Embryonic facial prominence (tissue), 1 donor: ENCODE results near the gene MEMO1.
"Not testable (repeated sequence)": the region's sequence is repeated elsewhere in the genome, so short reads cannot be mapped to it uniquely, and the experiment has no call there.

Experiments used
- DNase-seq: peaks from one replicate; pipeline ENCODE4 v3.0.0-alpha.2; 2016; ENCODE audit errors: extremely low spot score

The MEMO1 gene

GRCh38 chr2:31907491-31907890, 103.3 kb downstream of the MEMO1 start:
- DNase-seq, result not testable (repeated sequence)

DNA sequence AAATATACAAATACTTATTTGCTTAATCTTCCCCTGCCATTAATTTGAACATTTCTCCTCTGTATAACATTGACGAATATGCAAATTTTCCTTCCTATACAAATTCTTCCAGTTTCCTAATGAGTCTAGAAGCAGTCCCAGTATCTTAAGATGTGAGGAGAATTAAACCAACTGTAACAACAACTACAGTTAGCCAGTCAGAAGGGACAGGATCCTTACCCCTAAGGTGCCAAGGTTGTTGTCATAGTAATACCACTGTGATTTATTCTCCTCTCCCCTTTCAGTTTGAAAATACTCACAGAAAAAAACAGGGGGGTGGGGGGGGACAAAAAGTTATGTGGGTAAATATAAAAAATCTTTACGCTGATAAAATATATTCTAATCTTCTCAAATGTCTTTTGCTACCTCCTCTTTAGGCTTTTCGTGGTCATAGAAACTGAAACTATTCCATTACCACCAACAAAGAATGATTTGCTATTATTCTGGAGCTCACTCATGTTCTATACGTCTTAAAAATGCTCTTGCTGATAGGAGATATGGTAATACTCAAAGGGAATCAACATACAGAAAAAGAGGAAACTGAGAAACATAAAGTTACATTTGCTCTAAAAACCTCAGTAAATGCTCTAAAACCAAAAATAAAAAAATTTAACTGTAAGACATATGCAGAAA, 107.6 kb downstream of the MEMO1 start:
- DNase-seq, result no peak

GRCh38 chr2:31901900-31902299, 108.9 kb downstream of the MEMO1 start:
- no peak for DNase-seq

DNA sequence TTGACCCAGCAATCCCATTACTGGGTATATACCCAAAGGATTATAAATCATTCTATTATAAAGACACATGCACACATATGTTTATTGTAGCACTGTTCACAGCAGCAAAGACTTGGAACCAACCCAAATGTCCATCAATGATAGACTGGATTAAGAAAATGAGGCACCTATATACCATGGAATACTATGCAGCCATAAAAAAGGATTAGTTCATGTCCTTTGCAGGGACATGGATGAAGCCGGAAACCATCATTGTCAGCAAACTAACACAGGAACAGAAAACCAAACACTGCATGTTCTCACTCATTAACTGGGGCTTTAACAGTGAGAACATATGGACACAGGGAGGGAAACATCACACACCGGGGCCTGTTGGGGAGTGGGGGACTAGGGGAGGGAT, 110.7 kb downstream of the MEMO1 start:
- not testable (repeated sequence) for DNase-seq

- DNase-seq, result not testable (repeated sequence)
These were observed 112.5 kb downstream of the MEMO1 start for GRCh38 chr2:31898346-31898745.

DNA sequence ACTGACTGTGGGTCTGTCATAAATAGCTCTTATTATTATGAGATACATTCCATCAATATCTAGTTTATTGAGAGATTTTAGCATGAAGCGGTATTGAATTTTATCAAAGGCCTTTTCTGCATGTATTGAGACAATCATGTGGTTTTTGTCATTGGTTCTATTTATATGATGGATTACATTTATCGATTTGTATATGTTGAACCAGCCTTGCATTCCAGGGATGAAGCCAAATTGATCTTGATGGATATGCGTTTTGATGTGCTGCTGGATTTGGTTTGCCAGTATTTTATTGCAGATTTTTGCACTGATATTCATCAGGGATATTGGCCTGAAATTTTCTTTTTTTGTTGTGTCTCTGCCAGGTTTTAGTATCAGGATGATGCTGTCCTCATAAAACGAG, 113.5 kb downstream of the MEMO1 start:
- not testable (repeated sequence) for DNase-seq

- no peak for DNase-seq
These were observed 114.5 kb downstream of the MEMO1 start for GRCh38 chr2:31896293-31896692.

GRCh38 chr2:31894656-31895055, 116.2 kb downstream of the MEMO1 start:
- DNase-seq, result no peak

DNA sequence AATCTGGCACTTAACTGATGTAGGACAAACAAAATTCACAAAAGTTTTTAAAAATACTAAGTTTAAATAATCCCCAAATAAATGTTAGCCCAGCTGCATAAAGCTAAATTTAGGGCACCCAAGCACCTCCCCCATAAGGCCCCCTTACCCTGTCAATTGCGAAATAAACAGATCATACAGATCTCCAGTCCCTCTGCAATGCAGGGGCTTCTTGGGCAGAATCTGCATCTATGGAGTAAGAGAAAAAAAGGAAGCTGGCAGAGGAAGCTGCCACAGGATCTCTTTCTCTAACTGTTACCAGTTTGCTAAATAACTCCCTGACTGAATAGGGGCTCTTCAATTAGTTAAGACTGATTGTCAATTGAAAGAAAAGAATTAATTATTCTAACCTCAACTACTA, 117.7 kb downstream of the MEMO1 start:
- no peak for DNase-seq

DNA sequence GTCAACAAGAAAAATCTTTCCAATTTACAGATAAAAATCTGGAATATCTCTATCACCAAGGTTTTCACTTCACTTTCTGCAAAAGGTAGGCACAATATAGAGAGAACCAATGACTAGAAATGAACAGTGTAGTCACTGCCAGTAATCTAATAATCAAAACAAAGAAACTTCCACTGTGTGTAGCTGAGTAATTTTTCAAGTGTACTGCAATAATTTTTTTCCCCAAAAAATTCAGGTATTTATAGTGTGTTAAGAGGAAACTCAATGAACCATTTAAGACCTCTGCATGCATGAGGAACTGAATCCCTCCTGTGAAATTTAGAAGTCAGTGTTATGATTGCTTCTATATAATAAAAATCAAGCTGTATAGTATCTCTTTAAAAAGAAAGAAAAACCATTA, 121.8 kb downstream of the MEMO1 start:
- DNase-seq, result no peak

GRCh38 chr2:31888550-31888949, 122.3 kb downstream of the MEMO1 start:
- DNase-seq, result no peak

DNA sequence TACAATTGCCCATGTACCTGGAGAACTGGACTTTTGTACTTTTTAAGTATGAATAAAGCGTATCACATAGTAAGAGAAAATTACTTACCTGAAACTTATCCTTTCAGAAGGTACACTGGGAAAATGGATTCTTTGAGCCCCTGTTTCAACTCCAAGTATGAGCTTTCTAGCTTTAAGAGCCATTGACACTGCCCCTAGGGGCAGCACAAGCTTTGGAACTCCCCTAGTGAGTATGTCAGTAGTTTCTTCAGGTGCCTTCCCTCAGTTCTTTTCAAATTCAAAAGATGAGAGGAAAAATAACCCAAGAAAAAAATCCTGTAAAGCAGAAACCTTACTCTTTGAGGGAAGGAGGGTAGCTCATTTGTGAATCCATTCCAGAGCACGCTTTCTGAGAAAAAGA, 124.1 kb downstream of the MEMO1 start:
- DNase-seq, result no peak

DNA sequence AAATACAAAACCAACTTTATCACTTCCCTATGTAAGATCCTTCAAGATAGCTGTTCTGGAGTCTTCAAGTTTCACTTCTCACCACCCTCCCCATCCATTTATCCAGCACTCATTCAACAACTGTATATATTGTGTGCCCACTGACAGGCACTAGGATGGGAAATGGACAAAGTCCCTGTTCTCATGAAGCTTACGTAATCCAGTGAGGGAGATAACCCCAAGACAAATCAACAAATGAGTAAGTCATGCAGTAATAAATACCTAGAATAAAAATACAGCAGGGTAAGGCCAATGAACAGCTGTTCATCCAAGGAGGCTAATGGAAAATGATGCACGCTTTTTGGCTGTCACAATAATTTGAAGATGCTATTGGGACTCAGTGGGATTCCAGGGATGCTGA, 133.8 kb downstream of the MEMO1 start:
- no peak for DNase-seq

GRCh38 chr2:31874071-31874470, 136.7 kb downstream of the MEMO1 start:
- DNase-seq, result no peak

- DNase-seq, result no peak
These were observed 145.6 kb downstream of the MEMO1 start for GRCh38 chr2:31865215-31865614.

DNA sequence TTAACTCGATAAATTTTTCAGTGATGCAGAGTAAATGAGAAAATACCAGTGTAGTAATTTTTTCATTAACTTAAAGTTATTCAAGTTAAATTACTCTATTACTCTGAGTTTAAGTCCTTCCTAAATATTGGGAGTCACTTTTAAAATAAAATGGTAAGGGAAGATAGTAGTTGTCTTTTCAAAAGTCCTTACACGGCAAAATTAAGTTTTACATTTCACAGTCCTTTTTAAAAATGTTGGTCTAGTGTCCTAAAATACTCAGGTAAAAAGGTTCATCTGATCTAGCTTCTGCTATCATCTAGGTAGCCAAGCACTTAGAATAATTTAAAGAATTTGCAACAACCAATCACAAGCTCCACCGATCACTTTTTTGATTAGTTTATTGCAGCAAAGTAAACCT, 146.9 kb downstream of the MEMO1 start:
- no peak for DNase-seq

DNA sequence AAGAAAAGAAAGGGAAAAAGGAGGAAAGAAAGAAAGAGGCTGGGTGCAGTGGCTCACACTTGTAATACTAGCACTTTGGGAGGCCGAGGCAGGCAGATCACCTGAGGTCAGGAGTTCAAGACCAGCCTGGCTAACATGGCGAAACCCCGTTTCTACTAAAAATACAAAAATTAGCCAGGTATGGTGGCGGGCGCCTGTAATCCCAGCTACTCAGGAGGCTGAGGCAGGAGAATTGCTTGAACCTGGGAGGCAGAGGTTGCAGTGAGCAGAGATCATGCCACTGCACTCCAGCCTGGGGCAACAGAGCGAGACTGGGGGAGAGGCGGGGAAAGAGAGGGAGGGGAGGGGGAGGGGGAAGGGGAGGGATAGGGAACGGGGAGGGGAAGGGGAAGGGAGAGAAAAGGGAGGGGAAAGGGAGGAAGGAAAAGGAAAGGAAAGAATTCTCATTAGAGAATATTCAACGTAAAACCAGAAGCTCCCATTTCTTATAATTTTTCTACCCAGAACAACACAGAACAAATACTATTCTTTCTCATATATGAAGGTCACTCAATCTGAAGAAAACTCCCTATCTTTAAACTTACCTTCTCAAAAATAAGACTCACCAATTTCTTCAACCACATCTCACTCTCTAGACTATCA, 147.7 kb downstream of the MEMO1 start:
- not testable (repeated sequence) for DNase-seq

DNA sequence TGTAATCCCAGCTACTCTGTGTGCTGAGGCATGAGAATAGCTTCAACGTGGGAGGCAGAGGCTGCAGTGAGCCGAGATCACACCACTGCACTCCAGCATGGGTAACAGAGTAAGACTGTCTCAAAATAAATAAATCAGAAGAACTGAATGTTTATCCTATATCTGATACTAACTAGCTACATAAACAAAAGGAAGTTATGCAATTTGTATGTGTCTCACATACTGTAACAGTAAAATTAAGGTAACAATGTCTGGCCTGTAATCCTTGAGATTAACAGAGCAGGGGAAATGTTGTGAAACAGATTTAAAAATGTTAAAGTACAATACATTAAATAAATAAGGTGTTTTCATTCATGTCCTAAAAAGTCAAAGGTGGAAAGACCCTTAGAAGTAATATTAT, 150.8 kb downstream of the MEMO1 start:
- DNase-seq, result no peak

DNA sequence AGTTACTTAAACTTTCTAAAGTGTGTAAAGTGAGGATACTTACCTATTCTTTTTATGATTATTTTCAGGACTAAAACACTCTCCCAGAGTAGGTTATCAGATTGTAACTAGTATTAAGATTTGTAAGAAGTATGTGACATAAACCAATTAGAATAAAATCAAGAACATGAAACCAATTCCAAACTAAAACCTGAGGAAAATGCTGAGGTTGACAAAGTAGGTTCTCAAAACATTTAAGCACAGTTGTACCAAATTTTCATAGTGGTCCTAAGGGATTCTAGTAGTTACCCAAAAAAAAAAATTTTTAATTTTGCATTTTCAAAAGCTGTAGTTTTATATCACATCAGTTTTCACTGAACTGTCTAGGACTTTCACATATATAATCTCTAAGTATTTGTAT, 157.3 kb downstream of the MEMO1 start:
- no peak for DNase-seq

- DNase-seq, result not testable (repeated sequence)
These were observed 168.7 kb downstream of the MEMO1 start for GRCh38 chr2:31842150-31842549.

- no peak for DNase-seq
These were observed 175.4 kb downstream of the MEMO1 start for GRCh38 chr2:31835450-31835849.

DNA sequence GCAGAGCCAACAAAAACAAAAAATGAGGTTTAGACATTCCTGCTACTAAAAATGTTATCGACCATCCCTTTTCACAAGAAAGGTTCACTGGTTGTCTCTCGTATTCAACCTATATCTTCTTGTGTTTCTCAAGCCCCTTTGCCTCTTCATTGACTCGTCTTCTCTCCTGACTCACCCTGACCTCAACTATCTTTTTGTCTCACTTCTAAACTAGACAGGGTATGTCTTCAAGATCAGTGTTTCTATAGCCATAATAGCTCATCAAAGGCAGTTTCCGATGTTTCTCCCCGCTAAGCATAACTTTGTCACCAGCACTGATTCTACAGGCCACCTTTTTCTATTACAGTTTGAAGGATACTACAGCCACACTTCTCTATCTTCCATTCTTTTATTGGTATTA, 178.4 kb downstream of the MEMO1 start:
- DNase-seq, result no peak

- no peak for DNase-seq
These were observed 179.2 kb downstream of the MEMO1 start for GRCh38 chr2:31831585-31831984.

DNA sequence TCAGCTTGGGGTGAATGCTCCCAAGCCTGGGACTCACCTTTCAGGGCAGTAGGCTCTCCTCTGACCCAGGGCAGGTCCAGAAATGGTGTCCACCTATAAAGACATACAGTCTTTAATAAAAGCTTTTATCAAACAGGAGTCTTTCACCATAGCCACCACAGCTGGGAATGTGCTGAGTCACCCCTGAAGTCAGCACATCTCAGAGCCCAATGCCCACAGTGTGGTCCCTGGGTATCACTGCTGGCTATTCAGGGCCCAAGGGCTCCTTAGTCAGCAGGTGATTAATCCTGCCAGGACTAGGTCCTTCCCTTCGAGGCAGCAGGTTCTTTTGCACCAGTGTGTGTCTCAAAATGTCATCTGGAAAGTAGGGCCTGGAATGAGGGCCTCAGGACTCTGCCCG, 181.9 kb downstream of the MEMO1 start:
- no peak for DNase-seq
